Sigmoid colon (tissue), 7 donors: ENCODE results near the gene CENPVL3. TPM values are rescaled to one million over a fixed set of nuclear protein-coding genes. Genes with fewer than 3 reads are reported as not detected.

ENCODE experiments used
- DNase-seq: peaks from one replicate; pipeline ENCODE4 v3.0.0-alpha.2; 2019
- H3K27ac ChIP-seq, 4 donors: fragments of 200-600 bp; sonication (generic); one replicate each; pipeline ENCODE4 v1.5.1; 2016 to 2019; ENCODE audit warnings: mild to moderate bottlenecking in 1 of 4
- H3K27me3 ChIP-seq, 3 donors: fragments of 200-600 bp; sonication (generic); one replicate each; pipeline ENCODE4 v1.5.1; 2019; ENCODE audit warnings: mild to moderate bottlenecking in 1 of 3
- H3K36me3 ChIP-seq, 4 donors: fragments of 200-600 bp; sonication (generic); one replicate each; pipeline ENCODE4 v1.5.1; 2016 to 2019
- H3K4me1 ChIP-seq, 4 donors: fragments of 200-600 bp; sonication (generic); one replicate each; pipeline ENCODE4 v1.5.1; 2017 to 2019
- H3K4me3 ChIP-seq, 4 donors: fragments of 200-600 bp; sonication (generic); one replicate each; pipeline ENCODE4 v1.5.1; 2017 to 2019; ENCODE audit warnings: mild to moderate bottlenecking in 2 of 4, moderate library complexity in 1 of 4
- H3K9me3 ChIP-seq, 4 donors: fragments of 200-600 bp in 3 of 4; sonication (generic) in 3 of 4; one replicate each; pipeline versions ENCODE4 v1.5.1 to v1.6.1; 2013 to 2019
- EP300 ChIP-seq, 4 donors: sonication (generic); formaldehyde crosslinking; IDR thresholded peaks; one replicate each; pipeline ENCODE4 v1.6.1; 2017; ENCODE audit warnings: antibody characterized with exemption in 4 of 4
- POLR2A ChIP-seq, 2 donors: fragments of 450-650 bp; IDR thresholded peaks; one replicate each; pipeline ENCODE4 v1.6.1; 2016; ENCODE audit warnings: antibody characterized with exemption in 2 of 2, mild to moderate bottlenecking in 2 of 2, moderate library complexity in 2 of 2
- POLR2AphosphoS5 ChIP-seq, 4 donors: sonication (generic); formaldehyde crosslinking; IDR thresholded peaks; one replicate each; pipeline ENCODE4 v1.6.1; 2017; ENCODE audit warnings: antibody characterized with exemption in 4 of 4
- WGBS, 2 donors: extraction: QIAGEN DNeasy Blood & Tissue Kit; methylation state at CpG; one replicate each; pipeline ENCODE4 v1.1.7; 2013; 5-methylcytosine and 5-hydroxymethylcytosine counted together
- intact Hi-C: fragments of 100-400 bp; cut with DNase I; formaldehyde crosslinking; loops from one replicate; pipeline ENCODE4 v1.15.1; 2023
- polyA plus RNA-seq, 3 donors: library from polyadenylated mRNA; stranded (reverse); fragments of 200-250 nt; gene quantifications; one replicate each; pipeline ENCODE4 v1.2.3, GENCODE V29; 2013
- total RNA-seq, 4 donors: library from RNA; depleted of rRNA; stranded (reverse); fragments of >200 nt; gene quantifications; one replicate each; pipeline ENCODE4 v1.1.0, GENCODE V29; 2016
- TF ChIP-seq, protein P1 (sequence below), 4 experiments: fragments of 450-650 bp in 3 of 4; fragments of 200-600 bp in 1 of 4; IDR thresholded peaks; one replicate each; pipeline ENCODE4 v1.5.1; 2016 to 2019; ENCODE audit warnings: antibody characterized with exemption in 4 of 4, mild to moderate bottlenecking in 3 of 4, moderate library complexity in 2 of 4
- donor health status: healthy with polysubstance abuse.
- donor health status: Bipolar disorder and iron deficiency.
- donor health status: healthy.

Gene CENPVL3
- total and polyA plus RNA-seq, 7 donors, result 0.36 TPM; not detected in 6

DNA sequence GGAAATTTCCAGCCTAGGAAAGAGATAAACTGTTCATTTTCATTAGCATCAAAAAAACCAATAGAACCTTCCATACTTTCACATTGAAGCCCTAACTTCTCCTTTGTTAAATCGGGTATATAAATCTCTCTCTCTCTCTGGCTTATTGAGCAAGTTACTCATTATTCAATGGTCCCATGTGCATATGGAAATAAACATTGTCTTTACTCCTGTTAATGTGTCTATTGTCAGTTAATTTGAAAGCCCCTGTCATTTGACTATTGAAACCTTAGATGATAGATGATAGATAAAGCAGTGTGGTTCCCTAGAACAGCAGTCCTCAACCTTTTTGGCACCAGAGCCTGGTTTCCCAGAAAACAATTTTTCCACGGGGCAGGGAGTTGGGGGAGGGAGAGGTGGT, 46.8 kb downstream of the CENPVL3 start:
- H3K4me3 ChIP-seq, result no peak overlapping the region
- H3K27ac ChIP-seq, result no peak overlapping the region

GRCh38 chrX:51569561-51569960, 49.2 kb downstream of the CENPVL3 start:
- no peaks in the 10 kb centered on the region for H3K4me1 ChIP-seq
- no peak overlapping the region for H3K27ac ChIP-seq
- TF ChIP-seq, protein P1, sequence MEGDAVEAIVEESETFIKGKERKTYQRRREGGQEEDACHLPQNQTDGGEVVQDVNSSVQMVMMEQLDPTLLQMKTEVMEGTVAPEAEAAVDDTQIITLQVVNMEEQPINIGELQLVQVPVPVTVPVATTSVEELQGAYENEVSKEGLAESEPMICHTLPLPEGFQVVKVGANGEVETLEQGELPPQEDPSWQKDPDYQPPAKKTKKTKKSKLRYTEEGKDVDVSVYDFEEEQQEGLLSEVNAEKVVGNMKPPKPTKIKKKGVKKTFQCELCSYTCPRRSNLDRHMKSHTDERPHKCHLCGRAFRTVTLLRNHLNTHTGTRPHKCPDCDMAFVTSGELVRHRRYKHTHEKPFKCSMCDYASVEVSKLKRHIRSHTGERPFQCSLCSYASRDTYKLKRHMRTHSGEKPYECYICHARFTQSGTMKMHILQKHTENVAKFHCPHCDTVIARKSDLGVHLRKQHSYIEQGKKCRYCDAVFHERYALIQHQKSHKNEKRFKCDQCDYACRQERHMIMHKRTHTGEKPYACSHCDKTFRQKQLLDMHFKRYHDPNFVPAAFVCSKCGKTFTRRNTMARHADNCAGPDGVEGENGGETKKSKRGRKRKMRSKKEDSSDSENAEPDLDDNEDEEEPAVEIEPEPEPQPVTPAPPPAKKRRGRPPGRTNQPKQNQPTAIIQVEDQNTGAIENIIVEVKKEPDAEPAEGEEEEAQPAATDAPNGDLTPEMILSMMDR (IDR thresholded peaks at IDR 0.05), result no peak
- TF ChIP-seq POLR2A (IDR thresholded peaks at IDR 0.05), result no peak
- no peak for TF ChIP-seq EP300 (IDR thresholded peaks at IDR 0.05)
- no peak for TF ChIP-seq POLR2AphosphoS5 (IDR thresholded peaks at IDR 0.05)
- no peak for DNase-seq
- 90 to 94% methylated on average over 3 of the region's 3 CpGs for WGBS, 2 donors
- H3K36me3 ChIP-seq, result no peaks in the 10 kb centered on the region
- H3K4me3 ChIP-seq, result no peak overlapping the region
- H3K9me3 ChIP-seq, result no peaks in the 10 kb centered on the region
- intact Hi-C loops, result no loop called here
- no peaks in the 10 kb centered on the region for H3K27me3 ChIP-seq

More for the DNA sequence above, 46.8 kb downstream of the CENPVL3 start:
- H3K9me3 ChIP-seq, result no peaks in the 10 kb centered on the region
- no peak for DNase-seq
- TF ChIP-seq POLR2A (IDR thresholded peaks at IDR 0.05), result no peak
- TF ChIP-seq, protein P1 (IDR thresholded peaks at IDR 0.05), result no peak
- TF ChIP-seq POLR2AphosphoS5 (IDR thresholded peaks at IDR 0.05), result no peak
- TF ChIP-seq EP300 (IDR thresholded peaks at IDR 0.05), result no peak
- no peaks in the 10 kb centered on the region for H3K27me3 ChIP-seq
- 57 to 68% methylated on average over 2 of the region's 2 CpGs for WGBS, 2 donors
- H3K36me3 ChIP-seq, result no peaks in the 10 kb centered on the region
- intact Hi-C loops, result no loop called here
- no peaks in the 10 kb centered on the region for H3K4me1 ChIP-seq

GRCh38 chrX:51568586-51568985, 50.1 kb downstream of the CENPVL3 start:
- TF ChIP-seq EP300 (IDR thresholded peaks at IDR 0.05) (no peak), POLR2A (IDR thresholded peaks at IDR 0.05) (no peak), POLR2AphosphoS5 (IDR thresholded peaks at IDR 0.05) (no peak)
- TF ChIP-seq, protein P1 (IDR thresholded peaks at IDR 0.05), result no peak
- H3K9me3 ChIP-seq, result no peaks in the 10 kb centered on the region
- H3K36me3 ChIP-seq, result no peaks in the 10 kb centered on the region
- no peak overlapping the region for H3K4me3 ChIP-seq
- WGBS, 2 donors, result 53 to 59% methylated on average over 3 of the region's 3 CpGs
- no peak overlapping the region for H3K27ac ChIP-seq
- H3K4me1 ChIP-seq, result no peaks in the 10 kb centered on the region
- intact Hi-C loops, result no loop called here
- DNase-seq, result no peak
- no peaks in the 10 kb centered on the region for H3K27me3 ChIP-seq

Other genes with a start within 250 kb of the CENPVL3 start
- gene NUDT11, start 122.3 kb downstream of the CENPVL3 start, total RNA-seq, result 1 to 10 TPM; 3.3 to 6.1 (median 4.5) TPM
- gene NUDT11, start 122.3 kb downstream of the CENPVL3 start, polyA plus RNA-seq, result 1 to 10 TPM in 1 of 3 donors, under 1 TPM in 2; 0.46 to 1.1 (median 0.60) TPM
- gene CENPVL2, start 63.9 kb upstream of the CENPVL3 start, total RNA-seq, result not detected
- not detected for gene CENPVL2, start 63.9 kb upstream of the CENPVL3 start, polyA plus RNA-seq
- gene CENPVL1, start 91.6 kb upstream of the CENPVL3 start, total RNA-seq, result not detected
- not detected for gene CENPVL1, start 91.6 kb upstream of the CENPVL3 start, polyA plus RNA-seq
- gene GSPT2, start 124.5 kb upstream of the CENPVL3 start, total RNA-seq, result 1 to 10 TPM; 3.7 to 7.5 (median 5.5) TPM
- gene GSPT2, start 124.5 kb upstream of the CENPVL3 start, polyA plus RNA-seq, result 1 to 10 TPM; 1.8 to 8.0 (median 2.3) TPM